Embryonic facial prominence (tissue), 1 donor: ENCODE data around the gene KRTAP10-8.
"Not testable (repeated sequence)": the region's sequence is repeated elsewhere in the genome, so short reads cannot be mapped to it uniquely, and the experiment has no call there.

ENCODE experiments used
- DNase-seq: peaks from one replicate; pipeline ENCODE4 v3.0.0-alpha.2; 2016; ENCODE audit errors: extremely low spot score

The KRTAP10-8 gene

GRCh38 chr21:44579056-44579832, 32.6 kb upstream of the KRTAP10-8 start:
- DNase-seq = no peak

- no peak for DNase-seq
These were observed 32.1 kb upstream of the KRTAP10-8 start for GRCh38 chr21:44579833-44580144.

GRCh38 chr21:44580231-44580821, 31.6 kb upstream of the KRTAP10-8 start, which contains the start of gene KRTAP10-5:
Gene KRTAP10-5 (minus strand): TSS chr21:44580604. CDS start chr21:44580578, 26 bp downstream.
- not testable (repeated sequence) for DNase-seq

GRCh38 chr21:44581158-44581557, 30.7 kb upstream of the KRTAP10-8 start:
- DNase-seq = no peak

GRCh38 chr21:44582055-44582454, 29.8 kb upstream of the KRTAP10-8 start:
- no peak for DNase-seq

GRCh38 chr21:44583089-44583799, 28.6 kb upstream of the KRTAP10-8 start:
- DNase-seq = peak; percentile 36

- DNase-seq = no peak
These were observed 28.1 kb upstream of the KRTAP10-8 start for GRCh38 chr21:44583800-44584147.

GRCh38 chr21:44585892-44586291, 26.0 kb upstream of the KRTAP10-8 start:
- no peak for DNase-seq

- no peak for DNase-seq
These were observed 22.8 kb upstream of the KRTAP10-8 start for GRCh38 chr21:44589094-44589493.

GRCh38 chr21:44589586-44590305, 22.1 kb upstream of the KRTAP10-8 start:
- DNase-seq = no peak

- DNase-seq = no peak
These were observed 21.6 kb upstream of the KRTAP10-8 start for GRCh38 chr21:44590311-44590721.

GRCh38 chr21:44590897-44591800, 20.7 kb upstream of the KRTAP10-8 start:
- not testable (repeated sequence) for DNase-seq

- not testable (repeated sequence) for DNase-seq
These were observed 20.1 kb upstream of the KRTAP10-8 start for GRCh38 chr21:44591801-44592130.

- no peak for DNase-seq
These were observed 19.2 kb upstream of the KRTAP10-8 start, which contains the start of gene KRTAP10-6 for GRCh38 chr21:44592446-44593311. Gene KRTAP10-6 (minus strand): TSS chr21:44592505. CDS start chr21:44592484, 21 bp downstream.

GRCh38 chr21:44593598-44594405, 18.1 kb upstream of the KRTAP10-8 start:
- no peak for DNase-seq

- DNase-seq = no peak
These were observed 17.4 kb upstream of the KRTAP10-8 start for GRCh38 chr21:44594406-44594916.

GRCh38 chr21:44595524-44595923, 16.4 kb upstream of the KRTAP10-8 start:
- DNase-seq = no peak

- DNase-seq = no peak
These were observed 15.7 kb upstream of the KRTAP10-8 start for GRCh38 chr21:44596068-44596725.

GRCh38 chr21:44598061-44598460, 13.8 kb upstream of the KRTAP10-8 start:
- DNase-seq = no peak
